H9 (cell line): Measurements from ENCODE around the gene EEF1AKMT3. TPM values are rescaled to one million over a fixed set of nuclear protein-coding genes. Genes with fewer than 3 reads are reported as not detected.

Source experiments
- DNase-seq: peaks from one replicate; pipeline ENCODE4 v3.0.0-alpha.2; 2017
- H2AFZ ChIP-seq: one replicate; pipeline ENCODE4 v1.6.1; 2013; ENCODE audit warnings: mild to moderate bottlenecking, low read length, control low read depth, moderate library complexity
- H2AK5ac ChIP-seq: 2 replicates; pipeline ENCODE4 v1.6.1; 2013; ENCODE audit warnings: low read length, control low read depth, mixed read lengths; ENCODE audit not compliant: insufficient read length
- H2BK120ac ChIP-seq: one replicate; pipeline ENCODE4 v1.6.1; 2013; ENCODE audit warnings: low read depth, mild to moderate bottlenecking, low read length, control low read depth, inconsistent platforms; ENCODE audit not compliant: poor library complexity, severe bottlenecking
- H2BK12ac ChIP-seq: 2 replicates; pipeline ENCODE4 v1.6.1; 2013; ENCODE audit warnings: low read length, control low read depth, mixed read lengths, low read depth; ENCODE audit not compliant: insufficient read length
- H2BK15ac ChIP-seq: 2 replicates; pipeline ENCODE4 v1.6.1; 2013; ENCODE audit warnings: low read depth, low read length, control low read depth
- H2BK20ac ChIP-seq: one replicate; pipeline ENCODE4 v1.6.1; 2013; ENCODE audit warnings: low read depth, mild to moderate bottlenecking, low read length, control low read depth, inconsistent platforms; ENCODE audit not compliant: poor library complexity, severe bottlenecking
- H2BK5ac ChIP-seq: 2 replicates; pipeline ENCODE4 v1.6.1; 2013; ENCODE audit warnings: low read length, control low read depth, mixed read lengths; ENCODE audit not compliant: insufficient read length
- H3K14ac ChIP-seq: 2 replicates; pipeline ENCODE4 v1.6.1; 2013; ENCODE audit warnings: low read length, control low read depth; ENCODE audit not compliant: insufficient read depth
- H3K18ac ChIP-seq: 2 replicates; pipeline ENCODE4 v1.6.1; 2013; ENCODE audit warnings: low read depth, mild to moderate bottlenecking, mixed read lengths, low read length, control low read depth; ENCODE audit not compliant: insufficient read length
- H3K23ac ChIP-seq: 2 replicates; pipeline ENCODE4 v1.6.1; 2013; ENCODE audit warnings: low read length, control low read depth, mixed read lengths, low read depth; ENCODE audit not compliant: insufficient read length
- H3K23me2 ChIP-seq: 2 replicates; pipeline ENCODE4 v1.6.1; 2013; ENCODE audit warnings: low read depth, mild to moderate bottlenecking, mixed read lengths, low read length, control low read depth; ENCODE audit not compliant: insufficient read length, poor library complexity, severe bottlenecking
- H3K27ac ChIP-seq: 2 replicates; pipeline ENCODE4 v1.5.1; 2013; ENCODE audit warnings: low read length, control low read depth, mixed read lengths, low read depth; ENCODE audit not compliant: insufficient read length
- H3K27me3 ChIP-seq: 2 replicates; pipeline ENCODE4 v1.6.1; 2013; ENCODE audit warnings: low read length, control low read depth, inconsistent platforms; ENCODE audit not compliant: insufficient read depth
- H3K4ac ChIP-seq: 2 replicates; pipeline ENCODE4 v1.6.1; 2013; ENCODE audit warnings: low read depth, mild to moderate bottlenecking, control low read depth, inconsistent platforms, low read length, moderate library complexity
- H3K4me1 ChIP-seq: 2 replicates; pipeline ENCODE4 v1.6.1; 2013; ENCODE audit warnings: low read length, control low read depth, inconsistent platforms; ENCODE audit not compliant: insufficient read depth
- H3K4me2 ChIP-seq: 2 replicates; pipeline ENCODE4 v1.6.1; 2013; ENCODE audit warnings: low read length, control low read depth, mixed read lengths; ENCODE audit not compliant: insufficient read length, insufficient read depth
- H3K56ac ChIP-seq: 2 replicates; pipeline ENCODE4 v1.6.1; 2013; ENCODE audit warnings: low read depth, mild to moderate bottlenecking, mixed read lengths, low read length, control low read depth; ENCODE audit not compliant: insufficient read length
- H3K79me1 ChIP-seq: 2 replicates; pipeline ENCODE4 v1.6.1; 2013; ENCODE audit warnings: low read depth, mild to moderate bottlenecking, moderate library complexity, low read length, control low read depth, inconsistent platforms; ENCODE audit not compliant: insufficient read depth, poor library complexity, severe bottlenecking
- H3K79me2 ChIP-seq: 2 replicates; pipeline ENCODE4 v1.6.1; 2013; ENCODE audit warnings: low read length, control low read depth, inconsistent platforms; ENCODE audit not compliant: insufficient read depth
- H3K9ac ChIP-seq: 2 replicates; pipeline ENCODE4 v1.6.1; 2013; ENCODE audit warnings: low read length, control low read depth, mixed read lengths; ENCODE audit not compliant: insufficient read length; ENCODE audit errors: extremely low read depth
- H3K9me3 ChIP-seq: one replicate; pipeline ENCODE4 v1.6.1; 2013; ENCODE audit warnings: low read depth, low read length, inconsistent platforms; ENCODE audit not compliant: control insufficient read depth
- H3T11ph ChIP-seq: one replicate; pipeline ENCODE4 v1.6.1; 2013; ENCODE audit warnings: mild to moderate bottlenecking, low read length, control low read depth, inconsistent platforms
- H4K20me1 ChIP-seq: one replicate; pipeline ENCODE4 v1.6.1; 2013; ENCODE audit not compliant: control insufficient read depth, insufficient read length, insufficient read depth
- H4K5ac ChIP-seq: 2 replicates; pipeline ENCODE4 v1.6.1; 2013; ENCODE audit warnings: low read depth, mild to moderate bottlenecking, mixed read lengths, low read length, control low read depth; ENCODE audit not compliant: insufficient read length
- H4K8ac ChIP-seq: replicated peaks from 2 replicates; pipeline ENCODE4 v1.6.1; 2013; ENCODE audit warnings: low read length, control low read depth, mixed read lengths, low read depth; ENCODE audit not compliant: insufficient read length
- H4K91ac ChIP-seq: 2 replicates; pipeline ENCODE4 v1.6.1; 2013; ENCODE audit warnings: low read depth, mild to moderate bottlenecking, moderate library complexity, mixed read lengths, low read length, control low read depth; ENCODE audit not compliant: insufficient read length
- H3K27ac Mint-ChIP-seq, 3 experiments: 2 replicates in 2 of 3; 3 replicates in 1 of 3; pipeline ENCODE4 v1.8.0; 2020 to 2021; ENCODE audit warnings: mixed read lengths in 3 of 3, mild to moderate bottlenecking in 1 of 3, moderate library complexity in 1 of 3
- H3K27me3 Mint-ChIP-seq: 2 replicates; pipeline ENCODE4 v1.8.0; 2021; ENCODE audit warnings: low read depth, mild to moderate bottlenecking, moderate library complexity, mixed read lengths
- H3K36me3 Mint-ChIP-seq, 3 experiments: 2 replicates in 2 of 3; 3 replicates in 1 of 3; pipeline ENCODE4 v1.8.0; 2020 to 2021; ENCODE audit warnings: low read depth in 3 of 3, mixed read lengths in 3 of 3; ENCODE audit not compliant: insufficient read depth in 1 of 3
- H3K4me1 Mint-ChIP-seq, 2 experiments: 2 replicates each; pipeline ENCODE4 v1.8.0; 2020; ENCODE audit warnings: mixed read lengths in 2 of 2
- H3K4me3 Mint-ChIP-seq, 2 experiments: 2 replicates in 1 of 2; 3 replicates in 1 of 2; pipeline ENCODE4 v1.8.0; 2020 to 2021; ENCODE audit warnings: mild to moderate bottlenecking in 2 of 2, mixed read lengths in 2 of 2, moderate library complexity in 1 of 2
- H3K9me3 Mint-ChIP-seq, 2 experiments: 2 replicates in 1 of 2; 3 replicates in 1 of 2; pipeline ENCODE4 v1.8.0; 2020; ENCODE audit warnings: mild to moderate bottlenecking in 2 of 2, mixed read lengths in 2 of 2, moderate library complexity in 1 of 2
- whole genome bisulfite sequencing: extraction: QIAGEN DNeasy Blood & Tissue Kit; methylation state at CpG from one replicate; pipeline ENCODE4 v1.1.7; 2013; ENCODE audit warnings: missing lambda C conversion rate, low lambda C conversion rate, mixed read lengths; ENCODE audit not compliant: insufficient read length; ENCODE audit errors: extremely low coverage; 5-methylcytosine and 5-hydroxymethylcytosine counted together
- total RNA-seq: library from RNA; stranded (reverse); gene quantifications from 2 replicates; pipeline ENCODE4 v1.2.1, GENCODE V29; 2021
- TF ChIP-seq, protein P1 (sequence below): fragments of 200-600 bp; sonication (generic); conservative IDR thresholded peaks from 3 replicates; pipeline ENCODE4 v1.8.0; 2021; ENCODE audit warnings: antibody characterized with exemption, mild to moderate bottlenecking

Gene EEF1AKMT3
- total RNA-seq, 1 experiment from 2014 or later = 2.9 TPM

DNA sequence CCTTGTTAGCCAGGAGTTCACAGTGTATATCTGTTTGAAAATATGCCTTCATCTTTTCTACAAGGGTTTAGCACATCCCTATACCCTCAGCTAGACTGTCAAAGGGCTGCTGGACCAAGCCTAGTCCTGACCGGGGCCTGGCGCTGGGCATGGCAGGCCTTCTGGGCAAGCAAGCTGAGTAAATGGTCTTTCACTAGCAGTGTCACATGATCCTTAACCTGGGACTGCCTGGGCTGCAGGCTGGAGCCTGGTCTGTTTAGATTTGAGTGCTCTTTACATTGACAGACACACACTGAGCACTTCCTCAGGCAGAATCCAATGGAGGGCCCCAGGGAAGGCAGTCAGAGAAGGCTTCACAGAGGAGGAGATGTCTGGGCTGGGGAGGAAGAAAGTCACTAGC is 53.0 kb downstream of the EEF1AKMT3 start:
- Histone ChIP-seq H2AK5ac (no peak overlapping the region), H3K27ac (no peak overlapping the region), H3K4ac (no peak overlapping the region), H3K23me2 (no peaks in the 10 kb centered on the region), H3K23ac (no peak overlapping the region), H2BK20ac (no peak overlapping the region), H2AFZ (no peak overlapping the region), H2BK12ac (no peak overlapping the region), H3K9me3 (no peaks in the 10 kb centered on the region), H4K20me1 (no peaks in the 10 kb centered on the region), H3K14ac (no peak overlapping the region), H2BK15ac (no peak overlapping the region), H4K8ac (no peak overlapping the region), H3K4me1 (no peaks in the 10 kb centered on the region), H2BK120ac (no peak overlapping the region), H4K5ac (no peak overlapping the region), H3K79me2 (no peaks in the 10 kb centered on the region; the same call in 1 of the 2 replicates), H3K4me2 (no peak overlapping the region), H2BK5ac (no peak overlapping the region), H3K56ac (no peak overlapping the region), H3T11ph (no peak overlapping the region), H3K18ac (no peak overlapping the region), H3K27me3 (no peaks in the 10 kb centered on the region), H3K79me1 (no peaks in the 10 kb centered on the region), H4K91ac (no peak overlapping the region), H3K9ac (no peak overlapping the region)
- WGBS = no CpG with 5 or more reads among the region's 2 CpGs
- Mint-ChIP-seq H3K4me3 (no peak overlapping the region; a peak in 1 of 5 replicates), H3K27me3 (no peaks in the 10 kb centered on the region; the same call in 1 of the 2 replicates), H3K4me1 (peaks cover 0 to 3% of the 10 kb centered on the region in 2 experiments; a peak in 2 of 4 replicates), H3K9me3 (no peaks in the 10 kb centered on the region), H3K36me3 (peaks cover 51 to 86% (median 85%) of the 10 kb centered on the region in 3 experiments), H3K27ac (no peak overlapping the region; a peak in 1 of 7 replicates)
- TF ChIP-seq, protein P1, sequence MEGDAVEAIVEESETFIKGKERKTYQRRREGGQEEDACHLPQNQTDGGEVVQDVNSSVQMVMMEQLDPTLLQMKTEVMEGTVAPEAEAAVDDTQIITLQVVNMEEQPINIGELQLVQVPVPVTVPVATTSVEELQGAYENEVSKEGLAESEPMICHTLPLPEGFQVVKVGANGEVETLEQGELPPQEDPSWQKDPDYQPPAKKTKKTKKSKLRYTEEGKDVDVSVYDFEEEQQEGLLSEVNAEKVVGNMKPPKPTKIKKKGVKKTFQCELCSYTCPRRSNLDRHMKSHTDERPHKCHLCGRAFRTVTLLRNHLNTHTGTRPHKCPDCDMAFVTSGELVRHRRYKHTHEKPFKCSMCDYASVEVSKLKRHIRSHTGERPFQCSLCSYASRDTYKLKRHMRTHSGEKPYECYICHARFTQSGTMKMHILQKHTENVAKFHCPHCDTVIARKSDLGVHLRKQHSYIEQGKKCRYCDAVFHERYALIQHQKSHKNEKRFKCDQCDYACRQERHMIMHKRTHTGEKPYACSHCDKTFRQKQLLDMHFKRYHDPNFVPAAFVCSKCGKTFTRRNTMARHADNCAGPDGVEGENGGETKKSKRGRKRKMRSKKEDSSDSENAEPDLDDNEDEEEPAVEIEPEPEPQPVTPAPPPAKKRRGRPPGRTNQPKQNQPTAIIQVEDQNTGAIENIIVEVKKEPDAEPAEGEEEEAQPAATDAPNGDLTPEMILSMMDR = no peak
- DNase-seq = no peak
